Posterior cingulate gyrus (tissue), 11 donors: ENCODE data around the gene FRMD4A.
"Not testable (repeated sequence)": the region's sequence is repeated elsewhere in the genome, so short reads cannot be mapped to it uniquely, and the experiment has no call there.

Experiments used
- DNase-seq, 10 donors: peaks; one replicate each; pipeline versions ENCODE4 v3.0.0 to v3.0.0-alpha.2; 2020 to 2021; ENCODE audit warnings: mixed read lengths in 3 of 10
- intact Hi-C: fragments of 100-400 bp; cut with DNase I; formaldehyde crosslinking; loops from one replicate; pipeline ENCODE4 v1.15.1; 2023

Gene FRMD4A

GRCh38 chr10:13969118-13969791, 361.5 kb downstream of the FRMD4A start:
- no peak for DNase-seq
- intact Hi-C loops: no loop called here

- intact Hi-C loops: no loop called here
Observed at GRCh38 chr10:13961853-13962252, 368.9 kb downstream of the FRMD4A start.

DNA sequence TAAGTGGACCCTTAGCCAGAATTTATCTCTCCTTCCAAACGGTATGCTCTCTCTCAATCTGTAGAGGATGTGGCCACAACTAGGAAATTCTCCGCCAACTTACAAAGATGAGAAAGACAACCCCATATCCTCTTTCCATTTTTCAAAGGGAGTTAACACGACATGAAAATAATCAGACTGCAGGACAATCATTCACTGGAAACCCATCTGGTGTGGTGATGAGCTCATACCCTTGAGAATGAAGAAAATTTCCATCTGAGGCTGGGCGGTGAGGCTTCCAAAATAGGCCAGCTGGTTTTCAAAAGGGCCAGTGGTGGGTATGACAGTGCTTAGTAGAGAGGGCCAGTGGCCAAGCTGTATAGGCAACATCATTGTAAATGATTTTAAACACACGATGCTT, 369.6 kb downstream of the FRMD4A start:
- intact Hi-C loops: no loop called here

More at GRCh38 chr10:13961853-13962252, 368.9 kb downstream of the FRMD4A start:
- DNase-seq: no peak

DNA sequence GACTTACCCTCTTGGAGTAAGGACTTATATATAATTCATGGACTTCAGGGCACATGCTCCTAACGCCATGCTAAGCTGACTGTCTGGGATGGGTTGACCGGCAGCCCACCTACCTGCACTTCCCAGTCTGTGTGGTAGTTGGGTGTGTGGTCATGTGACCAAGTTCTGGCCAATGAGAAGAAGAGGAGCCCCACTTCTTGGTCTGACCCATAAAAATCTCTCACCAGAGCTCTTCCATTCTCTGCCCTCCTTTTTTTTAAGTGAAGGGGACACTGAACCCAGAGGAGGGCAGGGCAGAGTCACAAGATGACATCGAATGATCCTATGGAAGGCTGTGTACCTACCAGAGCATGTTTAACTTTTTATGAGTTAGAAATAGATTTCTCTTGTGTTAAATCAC, 370.1 kb downstream of the FRMD4A start:
- no peak for DNase-seq
- intact Hi-C loops: no loop called here

More for the DNA sequence above, 369.6 kb downstream of the FRMD4A start:
- no peak for DNase-seq

DNA sequence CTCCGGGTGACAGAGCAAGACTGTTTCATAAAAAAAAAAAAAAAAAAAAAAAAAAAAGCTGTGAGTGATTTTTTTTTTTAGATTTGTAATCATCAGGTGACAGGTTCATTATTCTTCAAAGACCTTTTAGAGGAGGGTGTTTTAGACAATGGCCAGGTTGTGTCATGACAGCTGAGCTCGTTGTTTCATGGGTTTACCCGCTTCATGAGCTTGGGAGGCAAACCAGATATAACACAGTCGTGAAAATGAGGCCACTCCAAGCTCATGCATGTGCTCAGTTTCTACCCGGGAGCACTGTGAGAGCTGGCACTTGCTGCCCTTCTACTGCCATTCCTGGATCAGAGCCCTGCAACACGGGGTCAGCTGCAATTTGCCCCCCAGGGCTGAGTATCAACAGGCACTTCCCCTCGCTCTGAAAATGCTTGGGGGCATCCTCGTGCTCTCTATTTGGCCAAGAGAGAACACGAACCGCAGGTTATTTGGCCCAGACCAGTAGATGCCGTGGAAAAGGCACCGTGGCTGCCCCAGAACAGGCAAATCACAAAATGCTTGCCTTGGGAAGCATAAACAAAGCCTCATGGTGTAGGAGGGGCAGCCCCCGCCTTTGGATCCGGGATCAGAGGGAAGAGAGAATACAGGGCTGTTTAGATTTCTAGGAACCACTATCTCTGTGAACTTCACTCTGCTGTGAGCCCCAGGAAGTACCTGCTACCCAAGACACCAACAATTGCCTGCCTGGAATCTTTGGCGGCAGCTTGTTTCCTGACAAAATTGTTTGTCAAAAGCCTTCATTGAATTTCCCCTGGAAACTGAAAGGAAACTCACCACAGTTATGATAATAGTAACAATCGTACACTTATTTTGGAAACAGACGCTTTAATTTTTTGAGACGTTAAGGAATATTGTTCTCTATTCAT, 371.0 kb downstream of the FRMD4A start:
- no peak for DNase-seq
- intact Hi-C loops: no loop called here

- intact Hi-C loops: no loop called here
- DNase-seq: no peak
Observed at GRCh38 chr10:13957856-13958255, 372.9 kb downstream of the FRMD4A start.

DNA sequence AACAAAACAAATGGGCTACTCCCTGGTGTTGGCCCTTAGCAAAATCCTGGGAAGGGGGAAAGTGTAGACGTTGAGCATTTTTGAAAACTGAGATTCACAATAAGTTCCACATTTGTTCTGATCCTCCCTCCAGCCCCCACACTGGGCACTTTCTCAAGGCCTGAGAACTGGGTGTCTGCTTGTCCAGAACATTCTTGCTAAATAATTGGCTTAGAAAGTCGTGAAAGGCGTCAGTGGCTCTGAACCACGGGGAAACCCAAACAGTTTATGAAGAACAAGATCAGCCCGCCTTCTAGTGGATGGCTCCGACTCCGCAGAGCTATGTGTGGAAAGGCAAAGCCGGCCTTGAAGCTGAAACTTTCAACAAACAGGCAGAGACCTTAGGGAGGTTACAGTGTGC, 373.9 kb downstream of the FRMD4A start:
- DNase-seq: peak in 3 of 10 donors; percentile 17 to 30 (median 22)
- intact Hi-C loops: no loop called here

GRCh38 chr10:13955409-13956068, 375.2 kb downstream of the FRMD4A start:
- intact Hi-C loops: no loop called here
- no peak for DNase-seq

DNA sequence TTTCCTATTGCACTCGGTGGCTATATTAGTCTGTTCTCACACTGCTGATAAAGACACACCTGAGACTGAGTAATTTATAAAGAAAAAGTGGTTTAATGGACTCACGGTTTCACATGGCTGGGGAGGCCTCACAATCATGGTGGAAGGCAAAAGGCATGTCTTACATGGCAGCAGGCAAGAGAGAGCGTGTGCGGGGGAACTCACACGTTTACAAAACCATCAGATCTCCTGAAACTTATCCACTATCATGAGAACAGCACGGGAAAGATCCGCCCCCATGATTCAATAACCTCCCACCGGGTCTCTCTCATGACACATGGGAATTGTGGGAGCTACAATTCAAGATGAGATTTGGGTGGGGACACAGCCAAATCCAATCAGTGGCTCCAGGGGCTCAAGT, 376.5 kb downstream of the FRMD4A start:
- intact Hi-C loops: not testable (repeated sequence)
- DNase-seq: peak in 1 of 10 donors; percentile 3

DNA sequence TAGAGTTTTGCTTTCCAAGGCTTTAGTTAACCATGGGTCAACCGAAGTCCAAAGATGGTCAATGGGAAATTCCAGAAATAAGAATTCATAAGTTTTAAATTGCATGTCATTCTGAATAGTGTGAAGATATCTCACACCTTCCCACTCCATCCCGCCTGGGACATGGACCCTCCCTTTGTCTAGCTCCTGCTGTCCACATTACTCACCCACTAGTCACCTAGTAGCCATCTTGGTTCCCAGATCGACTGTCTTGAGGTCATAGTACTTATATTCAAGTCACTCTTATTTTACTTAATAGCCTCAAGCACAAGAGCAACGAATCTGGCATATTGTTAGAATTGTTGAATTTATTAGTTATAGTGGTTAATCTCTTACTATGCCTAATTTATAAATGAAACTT, 377.4 kb downstream of the FRMD4A start:
- DNase-seq: no peak
- intact Hi-C loops: no loop called here

GRCh38 chr10:13950543-13950939, 380.2 kb downstream of the FRMD4A start:
- intact Hi-C loops: no loop called here

DNA sequence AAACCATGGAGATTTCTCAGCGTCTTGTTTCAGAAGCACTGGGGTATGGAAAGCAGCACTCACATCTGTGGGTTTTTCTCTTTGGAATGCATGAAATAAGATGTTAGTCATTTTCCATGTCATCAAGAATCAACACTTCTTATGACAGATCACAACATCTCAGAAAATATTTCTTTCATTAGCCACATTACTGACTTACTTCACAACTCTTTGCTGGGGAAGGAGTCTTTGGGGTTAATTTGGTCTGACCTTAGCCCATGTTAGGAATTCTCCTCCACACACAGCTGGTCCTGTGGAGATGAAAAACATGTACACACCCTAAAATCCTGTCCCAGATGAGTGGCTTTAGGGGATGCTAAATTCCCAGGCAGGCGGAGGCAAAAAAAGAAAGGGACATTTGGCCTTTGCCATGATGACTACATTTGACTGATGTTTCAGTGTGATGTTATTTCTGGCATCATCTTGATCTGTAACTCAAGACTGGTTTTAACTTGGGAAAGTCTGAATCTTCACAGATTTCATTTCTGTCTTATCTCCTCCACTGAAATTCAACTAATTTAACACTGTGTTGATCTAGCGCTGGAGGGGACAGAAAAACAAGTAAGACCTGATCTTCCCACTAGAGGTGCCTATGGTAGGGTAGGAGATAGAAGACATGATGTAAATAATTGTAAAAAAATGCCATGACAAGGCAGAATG, 380.7 kb downstream of the FRMD4A start:
- intact Hi-C loops: loop anchor here (10.0 kb wide), 1 partner anchor 165 kb away; no protein-coding TSS in a partner anchor
- peak in 1 of 10 donors; percentile 16 for DNase-seq

More at GRCh38 chr10:13950543-13950939, 380.2 kb downstream of the FRMD4A start:
- no peak for DNase-seq

- intact Hi-C loops: loop anchor here (10.0 kb wide), 1 partner anchor 161 kb away; no protein-coding TSS in a partner anchor
Observed at GRCh38 chr10:13946209-13946460, 384.6 kb downstream of the FRMD4A start.

DNA sequence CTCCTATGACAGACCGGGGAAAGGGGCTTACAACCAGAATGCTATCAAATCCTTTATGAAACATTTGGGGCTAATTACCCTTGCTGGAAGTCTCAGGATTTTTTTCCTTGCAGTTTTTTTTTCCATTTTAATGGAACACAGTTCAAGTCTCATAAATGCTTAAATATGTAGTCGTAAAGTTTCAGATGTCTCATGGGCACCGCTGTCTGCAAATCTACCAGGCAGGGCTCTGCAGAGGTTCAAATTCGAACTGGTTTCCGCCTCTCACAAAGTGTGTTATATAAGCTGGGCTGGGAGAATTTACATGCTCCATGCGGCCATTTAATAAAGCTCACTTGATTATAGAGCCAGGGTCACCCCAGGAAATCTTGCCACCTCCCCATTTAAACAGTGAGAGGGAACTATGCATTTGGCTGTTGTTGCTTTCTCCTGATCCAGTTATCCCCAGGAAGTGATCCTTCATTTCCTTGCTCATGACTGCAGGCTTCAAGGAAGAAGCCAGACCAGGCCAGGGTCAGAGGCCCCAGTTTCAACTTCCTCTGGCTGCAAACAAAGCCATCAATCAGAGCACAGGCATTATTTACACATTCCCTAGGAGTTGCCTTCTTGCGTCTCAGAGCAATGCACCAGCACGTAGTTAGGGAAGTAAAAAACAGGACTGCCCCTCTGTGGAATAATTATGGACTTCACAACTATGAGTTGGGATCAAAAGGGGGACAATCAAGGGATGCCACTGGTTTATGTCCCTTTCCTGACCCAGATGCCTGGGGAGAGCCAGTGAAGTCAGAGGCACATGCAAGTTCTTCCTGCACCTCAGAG, 385.1 kb downstream of the FRMD4A start:
- intact Hi-C loops: loop anchor here (10.0 kb wide), 1 partner anchor 161 kb away; no protein-coding TSS in a partner anchor
- DNase-seq: peak in 1 of 10 donors; percentile 39

More at GRCh38 chr10:13946209-13946460, 384.6 kb downstream of the FRMD4A start:
- no peak for DNase-seq

DNA sequence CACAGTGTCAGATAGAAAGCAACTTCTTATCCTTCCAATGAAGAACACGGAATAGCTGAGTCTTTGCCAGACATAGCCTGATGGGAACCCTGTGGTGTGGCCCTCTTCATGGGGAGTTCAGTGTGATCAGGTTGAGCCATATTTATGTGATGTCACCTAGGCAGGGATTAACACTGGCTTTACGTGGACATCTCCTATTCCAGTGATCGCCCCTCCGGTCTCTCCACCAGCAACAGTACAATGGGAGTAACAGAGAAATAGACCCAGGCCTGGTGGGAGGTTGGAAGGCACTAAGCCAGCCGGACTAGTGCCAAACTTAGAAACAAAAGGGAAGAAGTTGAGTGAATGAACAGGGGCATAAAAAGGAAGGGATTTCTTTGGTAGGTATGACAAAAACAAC, 385.9 kb downstream of the FRMD4A start:
- intact Hi-C loops: loop anchor here (10.0 kb wide), 1 partner anchor 160 kb away; no protein-coding TSS in a partner anchor
- peak in 1 of 10 donors; percentile 4 for DNase-seq

GRCh38 chr10:13943735-13944398, 386.9 kb downstream of the FRMD4A start:
- intact Hi-C loops: loop anchor here (10.0 kb wide), 1 partner anchor 159 kb away; no protein-coding TSS in a partner anchor

DNA sequence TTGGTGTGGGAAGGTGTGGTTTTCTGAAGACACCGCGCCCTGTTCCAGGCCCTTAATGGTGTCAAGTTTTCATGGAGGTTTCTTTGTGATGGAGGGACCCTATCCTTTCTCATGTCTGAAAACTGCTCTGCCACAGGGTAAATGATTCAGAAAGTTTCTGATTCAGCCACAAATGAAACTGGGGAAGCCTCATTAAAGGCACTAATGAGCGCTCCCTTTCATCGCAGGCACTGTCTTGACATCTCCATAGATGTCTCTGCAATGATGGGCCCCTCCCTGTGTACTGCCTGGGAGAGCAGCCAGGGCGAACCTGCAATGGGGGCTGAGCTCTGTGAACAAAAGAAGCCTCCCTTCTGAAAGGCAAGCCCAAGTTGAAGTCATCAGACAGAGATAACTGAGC, 388.7 kb downstream of the FRMD4A start:
- DNase-seq: peak in 1 of 10 donors; percentile 22
- intact Hi-C loops: loop anchor here (10.0 kb wide), 1 partner anchor 157 kb away; no protein-coding TSS in a partner anchor

More at GRCh38 chr10:13943735-13944398, 386.9 kb downstream of the FRMD4A start:
- peak in 1 of 10 donors; percentile 13 for DNase-seq

DNA sequence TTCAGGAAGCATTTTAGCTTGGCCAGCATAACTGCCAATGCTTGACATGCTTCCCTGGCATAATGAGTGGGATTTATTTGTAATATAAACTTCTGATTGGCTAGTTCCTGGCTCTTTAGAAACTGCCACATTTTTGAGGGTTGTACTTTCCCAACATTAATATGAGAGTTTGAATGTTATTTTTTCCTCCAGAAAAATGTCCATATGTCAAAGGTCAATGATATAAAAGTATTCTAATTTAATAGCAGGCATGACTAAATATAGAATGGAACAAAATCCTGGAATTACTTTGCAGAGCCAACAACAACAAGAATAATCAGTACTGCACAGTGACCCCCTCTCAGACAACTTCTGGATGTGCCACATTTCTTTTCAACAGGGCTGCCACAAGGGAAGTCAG, 391.3 kb downstream of the FRMD4A start:
- no peak for DNase-seq
- intact Hi-C loops: no loop called here

- intact Hi-C loops: no loop called here
- DNase-seq: no peak
Observed at GRCh38 chr10:13938950-13939349, 391.8 kb downstream of the FRMD4A start.
